Gastroesophageal sphincter (tissue), 4 donors: ENCODE measurements around the gene TUBGCP6. TPM values are rescaled to one million over a fixed set of nuclear protein-coding genes. Genes with fewer than 3 reads are reported as not detected.

Experiments used
- ATAC-seq: fragments of 150-250 bp; one replicate; pipeline ENCODE4 v1.9.1; 2016; ENCODE audit warnings: mild to moderate bottlenecking, moderate library complexity
- H3K27ac ChIP-seq, 4 donors: fragments of 200-600 bp; sonication (generic) in 3 of 4; 1 replicate in 3 of 4; 2 replicates in 1 of 4; pipeline ENCODE4 v1.5.1; 2016 to 2019
- H3K27me3 ChIP-seq: fragments of 200-600 bp; sonication (generic); one replicate; pipeline ENCODE4 v1.5.1; 2019
- H3K36me3 ChIP-seq, 2 donors: fragments of 200-600 bp; sonication (generic); one replicate each; pipeline ENCODE4 v1.5.1; 2019; ENCODE audit warnings: control low read depth in 1 of 2
- H3K4me1 ChIP-seq, 3 donors: fragments of 200-600 bp; sonication (generic); 1 replicate in 2 of 3; 2 replicates in 1 of 3; pipeline ENCODE4 v1.5.1; 2016 to 2019; ENCODE audit warnings: control low read depth in 2 of 3
- H3K4me3 ChIP-seq, 2 donors: fragments of 200-600 bp; sonication (generic); one replicate each; pipeline ENCODE4 v1.5.1; 2019; ENCODE audit warnings: mild to moderate bottlenecking in 1 of 2, moderate library complexity in 1 of 2
- H3K9me3 ChIP-seq, 3 donors: fragments of 200-600 bp; sonication (generic); one replicate each; pipeline ENCODE4 v1.5.1; 2017 to 2019; ENCODE audit warnings: control low read depth in 2 of 3
- CTCF ChIP-seq, 4 experiments: fragments of 200-600 bp in 2 of 4; fragments of 450-650 bp in 2 of 4; sonication (generic) in 1 of 4; IDR thresholded peaks; one replicate each; pipeline ENCODE4 v1.5.1; 2017 to 2019; ENCODE audit warnings: antibody characterized with exemption in 4 of 4, mild to moderate bottlenecking in 2 of 4, moderate library complexity in 2 of 4
- EP300 ChIP-seq: sonication (generic); formaldehyde crosslinking; IDR thresholded peaks from one replicate; pipeline ENCODE4 v1.6.1; 2017; ENCODE audit warnings: antibody characterized with exemption, mild to moderate bottlenecking
- POLR2A ChIP-seq, 2 donors: fragments of 450-650 bp; IDR thresholded peaks; one replicate each; pipeline ENCODE4 v1.6.1; 2017; ENCODE audit warnings: antibody characterized with exemption in 2 of 2, mild to moderate bottlenecking in 2 of 2, moderate library complexity in 1 of 2
- POLR2AphosphoS5 ChIP-seq: sonication (generic); formaldehyde crosslinking; IDR thresholded peaks from one replicate; pipeline ENCODE4 v1.6.1; 2017; ENCODE audit warnings: antibody characterized with exemption
- WGBS, 2 donors: methylation state at CpG; one replicate each; pipeline ENCODE4 v1.1.5; 2018; ENCODE audit warnings: low coverage in 1 of 2; 5-methylcytosine and 5-hydroxymethylcytosine counted together
- total RNA-seq, 4 donors: library from RNA; depleted of rRNA; stranded (reverse); fragments of >200 nt; gene quantifications; one replicate each; pipeline ENCODE4 v1.1.0, GENCODE V29; 2016

TUBGCP6 gene
- total RNA-seq, 4 donors from 2014 or later = 26.1 to 48.3 (median 37.4) TPM

GRCh38 chr22:50225200-50225969, 19.4 kb downstream of the TUBGCP6 start:
- Histone ChIP-seq H3K36me3 (peaks cover 0 to 100% of the 10 kb centered on the region in 2 donors), H3K9me3 (no peaks in the 10 kb centered on the region), H3K4me3 (no peak overlapping the region), H3K27me3 (no peaks in the 10 kb centered on the region), H3K27ac (no peak overlapping the region), H3K4me1 (no peaks in the 10 kb centered on the region)
- WGBS, 2 donors = 40% methylated on average over 1 of the region's 24 CpGs; no CpG with 5 or more reads in 1 of the 2 donors
- no peak for ATAC-seq
- TF ChIP-seq POLR2AphosphoS5 (no peak), EP300 (no peak), POLR2A (IDR thresholded peaks at IDR 0.05) (no peak), CTCF (IDR thresholded peaks at IDR 0.05) (no peak)

GRCh38 chr22:50224071-50224470, 20.8 kb downstream of the TUBGCP6 start:
- TF ChIP-seq POLR2AphosphoS5 (no peak), CTCF (IDR thresholded peaks at IDR 0.05) (no peak), POLR2A (IDR thresholded peaks at IDR 0.05) (no peak), EP300 (no peak)
- ATAC-seq = no peak
- Histone ChIP-seq H3K4me3 (no peak overlapping the region), H3K36me3 (peaks cover 0 to 97% of the 10 kb centered on the region in 2 donors), H3K27ac (no peak overlapping the region), H3K9me3 (no peaks in the 10 kb centered on the region), H3K27me3 (no peaks in the 10 kb centered on the region), H3K4me1 (peaks cover 0 to 12% (median 0%) of the 10 kb centered on the region in 3 donors)
- 87 to 88% methylated on average over 3 to 5 of the region's 16 CpGs for WGBS, 2 donors

- Histone ChIP-seq H3K4me1 (peaks cover 0 to 13% (median 0%) of the 10 kb centered on the region in 3 donors), H3K9me3 (no peaks in the 10 kb centered on the region), H3K36me3 (peaks cover 0 to 97% of the 10 kb centered on the region in 2 donors), H3K4me3 (no peak overlapping the region), H3K27me3 (no peaks in the 10 kb centered on the region), H3K27ac (no peak overlapping the region)
- ATAC-seq = no peak
- 71 to 86% methylated on average over 1 to 4 of the region's 8 CpGs for WGBS, 2 donors
- no peak for TF ChIP-seq POLR2A (IDR thresholded peaks at IDR 0.05)
- TF ChIP-seq EP300 = no peak
- TF ChIP-seq POLR2AphosphoS5 = no peak
- TF ChIP-seq CTCF (IDR thresholded peaks at IDR 0.05) = no peak
Observed at GRCh38 chr22:50222508-50222907, 22.3 kb downstream of the TUBGCP6 start.

- TF ChIP-seq POLR2AphosphoS5 (no peak), POLR2A (IDR thresholded peaks at IDR 0.05) (no peak), EP300 (no peak), CTCF (IDR thresholded peaks at IDR 0.05) (no peak)
- no peaks in the 10 kb centered on the region for H3K27me3 ChIP-seq
- 40 to 100% methylated on average over 1 of the region's 19 CpGs for WGBS, 2 donors
- H3K4me1 ChIP-seq = peaks cover 0 to 13% (median 0%) of the 10 kb centered on the region in 3 donors
- H3K36me3 ChIP-seq = peaks cover 0 to 97% of the 10 kb centered on the region in 2 donors
- H3K9me3 ChIP-seq = no peaks in the 10 kb centered on the region
- H3K4me3 ChIP-seq = no peak overlapping the region
- H3K27ac ChIP-seq = no peak overlapping the region
- no peak for ATAC-seq
Observed at GRCh38 chr22:50221410-50222300, 23.2 kb downstream of the TUBGCP6 start.
